Right lobe of liver (tissue), 4 donors: ENCODE measurements around the gene ELMO1.

ENCODE experiments used
- CTCF ChIP-seq, 4 donors: fragments of 200-600 bp in 3 of 4; fragments of 450-650 bp in 1 of 4; IDR thresholded peaks; one replicate each; pipeline versions ENCODE4 v1.5.1 to v1.8.0; 2016 to 2022; ENCODE audit warnings: antibody characterized with exemption in 4 of 4, mild to moderate bottlenecking in 2 of 4
- POLR2A ChIP-seq: fragments of 450-650 bp; IDR thresholded peaks from one replicate; pipeline ENCODE4 v1.6.1; 2017; ENCODE audit warnings: antibody characterized with exemption, mild to moderate bottlenecking
- donor health status: DM: no; HTN: no; CAD: no.
- donor health status: DM: no; HTN: no; CAD: no.
- donor health status: DM: no; HTN: yes; CAD: no.

GRCh38 chr7:37493123-37493522 lies 44.5 kb upstream of the ELMO1 start:
- TF ChIP-seq CTCF (IDR thresholded peaks at IDR 0.05) (no peak), POLR2A (no peak)
